ENCODE measurements around the gene EFNA1. TPM values are rescaled to one million over a fixed set of nuclear protein-coding genes. Genes with fewer than 3 reads are reported as not detected.

EFNA1 gene
- total RNA-seq, 1 experiment from 2014 or later = 35.7 TPM

DNA sequence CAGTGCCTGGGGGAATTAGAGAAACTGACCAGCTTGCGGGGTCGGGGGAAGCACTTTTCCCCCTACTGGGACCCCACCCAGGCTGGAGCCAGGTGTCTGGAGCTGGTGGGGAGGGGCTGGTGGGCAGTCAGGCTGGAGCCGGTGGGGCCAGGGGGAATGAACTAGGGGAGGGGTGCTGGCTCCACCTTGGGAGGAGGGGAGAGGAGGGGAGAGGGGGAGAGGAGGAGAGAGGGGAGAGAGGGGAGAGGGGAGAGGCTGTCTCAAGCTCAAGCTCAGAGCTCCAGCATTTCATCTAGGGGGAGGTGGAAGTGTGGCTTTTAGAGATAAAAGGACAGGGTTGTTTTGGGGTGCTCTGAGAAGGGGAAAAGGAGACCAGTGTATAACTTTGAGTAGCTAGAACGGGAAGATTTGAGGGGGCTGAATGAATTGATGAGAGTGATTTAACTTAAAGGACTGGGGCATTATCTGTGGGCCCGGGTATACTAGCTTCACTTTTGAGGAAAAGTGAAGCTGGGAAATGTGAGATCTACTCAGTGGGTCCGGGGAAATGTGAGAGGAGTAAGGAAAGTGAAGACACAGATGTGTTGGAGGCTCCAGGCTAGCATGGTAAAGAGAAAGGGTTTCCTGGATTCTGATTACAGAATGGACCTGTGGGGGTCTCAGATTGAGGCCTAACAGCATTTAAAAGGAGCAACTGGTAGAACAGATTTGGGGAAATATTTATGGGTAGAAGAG lies 2.8 kb downstream of the EFNA1 start:
- POLR2A ChIA-PET (ENCODE audit: unreplicated experiment) = interaction anchor here (0.6 kb wide), 1 partner anchor 64 kb away, joined by 6 read pairs; no protein-coding TSS in a partner anchor

DNA sequence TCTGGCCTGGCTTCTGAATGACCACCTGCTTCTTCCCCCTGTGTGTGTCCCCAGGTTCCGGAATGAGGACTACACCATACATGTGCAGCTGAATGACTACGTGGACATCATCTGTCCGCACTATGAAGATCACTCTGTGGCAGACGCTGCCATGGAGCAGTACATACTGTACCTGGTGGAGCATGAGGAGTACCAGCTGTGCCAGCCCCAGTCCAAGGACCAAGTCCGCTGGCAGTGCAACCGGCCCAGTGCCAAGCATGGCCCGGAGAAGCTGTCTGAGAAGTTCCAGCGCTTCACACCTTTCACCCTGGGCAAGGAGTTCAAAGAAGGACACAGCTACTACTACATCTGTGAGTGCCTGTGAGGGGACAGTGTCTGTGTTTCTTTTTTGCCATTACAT lies 3.6 kb downstream of the EFNA1 start:
- no peaks in the 10 kb centered on the region for H3K9me2 ChIP-seq (ENCODE audit: insufficient read depth)
- no peak for DNase-seq
- H3K36me3 ChIP-seq (ENCODE audit: low read depth) = peaks cover 29% of the 10 kb centered on the region
- H2AFZ ChIP-seq = no peak overlapping the region
- peaks cover 47% of the 10 kb centered on the region for H3K4me1 ChIP-seq (replicated peaks; ENCODE audit: insufficient read depth)
- no TSS peak for BruUV-seq (replicated peaks)
- TF ChIP-seq, protein P1, sequence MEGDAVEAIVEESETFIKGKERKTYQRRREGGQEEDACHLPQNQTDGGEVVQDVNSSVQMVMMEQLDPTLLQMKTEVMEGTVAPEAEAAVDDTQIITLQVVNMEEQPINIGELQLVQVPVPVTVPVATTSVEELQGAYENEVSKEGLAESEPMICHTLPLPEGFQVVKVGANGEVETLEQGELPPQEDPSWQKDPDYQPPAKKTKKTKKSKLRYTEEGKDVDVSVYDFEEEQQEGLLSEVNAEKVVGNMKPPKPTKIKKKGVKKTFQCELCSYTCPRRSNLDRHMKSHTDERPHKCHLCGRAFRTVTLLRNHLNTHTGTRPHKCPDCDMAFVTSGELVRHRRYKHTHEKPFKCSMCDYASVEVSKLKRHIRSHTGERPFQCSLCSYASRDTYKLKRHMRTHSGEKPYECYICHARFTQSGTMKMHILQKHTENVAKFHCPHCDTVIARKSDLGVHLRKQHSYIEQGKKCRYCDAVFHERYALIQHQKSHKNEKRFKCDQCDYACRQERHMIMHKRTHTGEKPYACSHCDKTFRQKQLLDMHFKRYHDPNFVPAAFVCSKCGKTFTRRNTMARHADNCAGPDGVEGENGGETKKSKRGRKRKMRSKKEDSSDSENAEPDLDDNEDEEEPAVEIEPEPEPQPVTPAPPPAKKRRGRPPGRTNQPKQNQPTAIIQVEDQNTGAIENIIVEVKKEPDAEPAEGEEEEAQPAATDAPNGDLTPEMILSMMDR (conservative IDR thresholded peaks at IDR 0.05) = no peak
- no peak for TF ChIP-seq EZH2 (IDR thresholded peaks at IDR 0.05; ENCODE audit: low read depth)
- peak overlapping the region; percentile 99; the same call in 1 of the 2 replicates for H3K4me2 ChIP-seq
- peaks cover 70% of the 10 kb centered on the region for H3F3A ChIP-seq (ENCODE audit: insufficient read depth, low read depth)
- H3K9me3 ChIP-seq (ENCODE audit: insufficient read depth, low read depth) = no peaks in the 10 kb centered on the region
- no peaks in the 10 kb centered on the region for H4K20me1 ChIP-seq (ENCODE audit: insufficient read depth)
- H3K27ac ChIP-seq = peak overlapping the region; percentile 98
- no peak overlapping the region for H3K4me3 ChIP-seq
- CTCF ChIA-PET = interaction anchor here (0.5 kb wide), 1 partner anchor 517 kb away, joined by 8 read pairs; no protein-coding TSS in a partner anchor
- intact Hi-C loops (cut with micrococcal nuclease; ENCODE audit: unreplicated experiment) = no loop called here
- peaks cover 48% of the 10 kb centered on the region for H3K79me2 ChIP-seq (ENCODE audit: low read depth)
- POLR2A ChIA-PET (ENCODE audit: unreplicated experiment) = no interaction called here
- H3K27me3 ChIP-seq (ENCODE audit: insufficient read depth, low read depth) = no peaks in the 10 kb centered on the region

More for the DNA sequence above, 2.8 kb downstream of the EFNA1 start:
- TF ChIP-seq, protein P1 (conservative IDR thresholded peaks at IDR 0.05) = no peak
- no peak for TF ChIP-seq EZH2 (IDR thresholded peaks at IDR 0.05; ENCODE audit: low read depth)
- no peak for DNase-seq
- intact Hi-C loops (cut with micrococcal nuclease; ENCODE audit: unreplicated experiment) = no loop called here
- Histone ChIP-seq H3K4me1 (replicated peaks; ENCODE audit: insufficient read depth) (peaks cover 55% of the 10 kb centered on the region), H3K27me3 (ENCODE audit: insufficient read depth, low read depth) (no peaks in the 10 kb centered on the region), H2AFZ (no peak overlapping the region), H3K9me3 (ENCODE audit: insufficient read depth, low read depth) (no peaks in the 10 kb centered on the region), H3K79me2 (ENCODE audit: low read depth) (peaks cover 48% of the 10 kb centered on the region), H3K4me3 (peak overlapping the region; percentile 85), H3K9me2 (ENCODE audit: insufficient read depth) (no peaks in the 10 kb centered on the region), H3K4me2 (peak overlapping the region; percentile 99), H3K27ac (peak overlapping the region; percentile 98), H3K36me3 (ENCODE audit: low read depth) (peaks cover 29% of the 10 kb centered on the region), H4K20me1 (ENCODE audit: insufficient read depth) (no peaks in the 10 kb centered on the region), H3F3A (ENCODE audit: insufficient read depth, low read depth) (peaks cover 70% of the 10 kb centered on the region)
- no TSS peak for BruUV-seq (replicated peaks)
- CTCF ChIA-PET = interaction anchor here (0.6 to 1.2 kb wide), 3 partner anchors 14 to 149 kb away, joined by 3 to 4 read pairs (median 3); no protein-coding TSS in a partner anchor

DNA sequence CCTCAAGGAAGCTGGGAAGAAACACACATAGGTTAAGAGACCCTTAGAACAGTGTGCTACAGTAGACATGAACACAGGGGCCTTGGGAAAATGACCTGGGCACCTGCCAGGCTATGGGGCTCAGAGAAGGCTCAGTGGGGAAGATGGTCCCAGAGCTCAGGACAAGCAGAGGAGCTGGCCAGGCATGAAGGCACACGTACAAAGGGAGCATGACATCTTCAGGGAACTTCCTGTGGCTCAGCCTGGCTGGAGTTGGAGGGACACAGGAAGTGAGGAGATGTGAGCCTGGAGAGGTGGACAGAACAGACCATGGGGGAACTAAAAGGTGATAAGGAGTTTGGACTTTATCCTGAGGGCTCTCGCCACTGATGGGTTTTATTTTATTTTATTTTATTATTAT lies 4.2 kb downstream of the EFNA1 start:
- CTCF ChIA-PET = no interaction called here
- DNase-seq = no peak
- H3K27me3 ChIP-seq (ENCODE audit: insufficient read depth, low read depth) = no peaks in the 10 kb centered on the region
- no peaks in the 10 kb centered on the region for H3K9me2 ChIP-seq (ENCODE audit: insufficient read depth)
- H3K79me2 ChIP-seq (ENCODE audit: low read depth) = peaks cover 52% of the 10 kb centered on the region
- H3K36me3 ChIP-seq (ENCODE audit: low read depth) = peaks cover 29% of the 10 kb centered on the region
- H4K20me1 ChIP-seq (ENCODE audit: insufficient read depth) = no peaks in the 10 kb centered on the region
- H2AFZ ChIP-seq = no peak overlapping the region
- no peak overlapping the region for H3K4me3 ChIP-seq
- BruUV-seq (replicated peaks) = no TSS peak
- 0 out of 2 replicates have a peak overlapping the region, but pooled peaks have one; percentile 99 for H3K4me2 ChIP-seq
- no peaks in the 10 kb centered on the region for H3K9me3 ChIP-seq (ENCODE audit: insufficient read depth, low read depth)
- H3K4me1 ChIP-seq (replicated peaks; ENCODE audit: insufficient read depth) = peaks cover 43% of the 10 kb centered on the region
- H3K27ac ChIP-seq = no peak overlapping the region
- no peak for TF ChIP-seq EZH2 (IDR thresholded peaks at IDR 0.05; ENCODE audit: low read depth)
- TF ChIP-seq, protein P1 (conservative IDR thresholded peaks at IDR 0.05) = no peak
- H3F3A ChIP-seq (ENCODE audit: insufficient read depth, low read depth) = peaks cover 67% of the 10 kb centered on the region
- POLR2A ChIA-PET (ENCODE audit: unreplicated experiment) = interaction anchor here (0.7 kb wide), 1 partner anchor 508 kb away, joined by 5 read pairs; no protein-coding TSS in a partner anchor
- intact Hi-C loops (cut with micrococcal nuclease; ENCODE audit: unreplicated experiment) = no loop called here

Data from PC-9 (cell line).